ENCODE measurements around the gene SIGLEC12.
"Not testable (repeated sequence)": the region's sequence is repeated elsewhere in the genome, so short reads cannot be mapped to it uniquely, and the experiment has no call there.

SIGLEC12 gene

GRCh38 chr19:51507192-51507591 lies 5.6 kb upstream of the SIGLEC12 start:
- ATAC-seq: no peak
- TF ChIP-seq ZNF565 (CRISPR knock-in tag; conservative IDR thresholded peaks at IDR 0.05; ENCODE audit: low read depth) (no peak), ZNF70 (CRISPR knock-in tag; IDR thresholded peaks at IDR 0.05) (no peak), ARNTL (CRISPR knock-in tag; IDR thresholded peaks at IDR 0.05; ENCODE audit: borderline replicate concordance, low read depth) (no peak), TOX (CRISPR knock-in tag; IDR thresholded peaks at IDR 0.05; ENCODE audit: borderline replicate concordance) (no peak), GLIS3 (CRISPR knock-in tag; IDR thresholded peaks at IDR 0.05) (no peak), ZNF8 (CRISPR knock-in tag; IDR thresholded peaks at IDR 0.05) (no peak), ZFP3 (CRISPR knock-in tag; IDR thresholded peaks at IDR 0.05) (no peak), OSR1 (CRISPR knock-in tag; IDR thresholded peaks at IDR 0.05) (no peak), SNAI2 (CRISPR knock-in tag; IDR thresholded peaks at IDR 0.05) (no peak), ESRRG (CRISPR knock-in tag; IDR thresholded peaks at IDR 0.05) (no peak), ZC3H10 (CRISPR knock-in tag; IDR thresholded peaks at IDR 0.05) (no peak), RARB (CRISPR knock-in tag; IDR thresholded peaks at IDR 0.05) (no peak)

- no peak for TF ChIP-seq SNAI2 (CRISPR knock-in tag; IDR thresholded peaks at IDR 0.05)
- TF ChIP-seq CSDC2 (CRISPR knock-in tag; IDR thresholded peaks at IDR 0.05): no peak
- no peak for TF ChIP-seq BACH2 (CRISPR knock-in tag; IDR thresholded peaks at IDR 0.05; ENCODE audit: borderline replicate concordance)
- TF ChIP-seq PPARA (CRISPR knock-in tag; IDR thresholded peaks at IDR 0.05; ENCODE audit: borderline replicate concordance): no peak
- no peak for TF ChIP-seq ZNF70 (CRISPR knock-in tag; IDR thresholded peaks at IDR 0.05)
- TF ChIP-seq ISL1 (CRISPR knock-in tag; IDR thresholded peaks at IDR 0.05): no peak
- no peak for TF ChIP-seq RARB (CRISPR knock-in tag; IDR thresholded peaks at IDR 0.05)
- no peak for TF ChIP-seq ZNF8 (CRISPR knock-in tag; IDR thresholded peaks at IDR 0.05)
- TF ChIP-seq CREB5 (CRISPR knock-in tag; IDR thresholded peaks at IDR 0.05; ENCODE audit: low read depth): no peak
- no peak for TF ChIP-seq PATZ1 (CRISPR knock-in tag; IDR thresholded peaks at IDR 0.05; ENCODE audit: borderline replicate concordance)
- TF ChIP-seq GLIS3 (CRISPR knock-in tag; IDR thresholded peaks at IDR 0.05): no peak
- no peak for TF ChIP-seq ZFP30 (CRISPR knock-in tag; IDR thresholded peaks at IDR 0.05)
- no peak for TF ChIP-seq ARNTL (CRISPR knock-in tag; IDR thresholded peaks at IDR 0.05; ENCODE audit: borderline replicate concordance, low read depth)
- TF ChIP-seq ZFP3 (CRISPR knock-in tag; IDR thresholded peaks at IDR 0.05): no peak
- no peak for TF ChIP-seq TOX (CRISPR knock-in tag; IDR thresholded peaks at IDR 0.05; ENCODE audit: borderline replicate concordance)
- no peak for TF ChIP-seq ZC3H10 (CRISPR knock-in tag; IDR thresholded peaks at IDR 0.05)
- TF ChIP-seq ZNF565 (CRISPR knock-in tag; conservative IDR thresholded peaks at IDR 0.05; ENCODE audit: low read depth): no peak
- no peak for ATAC-seq
Measured at GRCh38 chr19:51505904-51506303, 4.3 kb upstream of the SIGLEC12 start.

GRCh38 chr19:51503896-51504295 lies 2.3 kb upstream of the SIGLEC12 start:
- no peak for TF ChIP-seq ISL1 (CRISPR knock-in tag; IDR thresholded peaks at IDR 0.05)
- TF ChIP-seq ZFP30 (CRISPR knock-in tag; IDR thresholded peaks at IDR 0.05): no peak
- no peak for TF ChIP-seq OSR1 (CRISPR knock-in tag; IDR thresholded peaks at IDR 0.05)
- no peak for TF ChIP-seq ZNF8 (CRISPR knock-in tag; IDR thresholded peaks at IDR 0.05)
- no peak for TF ChIP-seq CSDC2 (CRISPR knock-in tag; IDR thresholded peaks at IDR 0.05)
- no peak for ATAC-seq

- TF ChIP-seq CSDC2 (CRISPR knock-in tag; IDR thresholded peaks at IDR 0.05) (no peak), TCF4 (CRISPR knock-in tag; IDR thresholded peaks at IDR 0.05; ENCODE audit: borderline replicate concordance) (no peak), ZFP30 (CRISPR knock-in tag; IDR thresholded peaks at IDR 0.05) (no peak), ESRRG (CRISPR knock-in tag; IDR thresholded peaks at IDR 0.05) (no peak), ZNF565 (CRISPR knock-in tag; conservative IDR thresholded peaks at IDR 0.05; ENCODE audit: low read depth) (no peak), ZC3H10 (CRISPR knock-in tag; IDR thresholded peaks at IDR 0.05) (no peak), PPARA (CRISPR knock-in tag; IDR thresholded peaks at IDR 0.05; ENCODE audit: borderline replicate concordance) (no peak), ZFP3 (CRISPR knock-in tag; IDR thresholded peaks at IDR 0.05) (no peak), OSR1 (CRISPR knock-in tag; IDR thresholded peaks at IDR 0.05) (no peak), GLIS3 (CRISPR knock-in tag; IDR thresholded peaks at IDR 0.05) (no peak), CSRNP3 (CRISPR knock-in tag; IDR thresholded peaks at IDR 0.05) (no peak), TOX (CRISPR knock-in tag; IDR thresholded peaks at IDR 0.05; ENCODE audit: borderline replicate concordance) (no peak), BACH2 (CRISPR knock-in tag; IDR thresholded peaks at IDR 0.05; ENCODE audit: borderline replicate concordance) (no peak)
- no peak for ATAC-seq
Measured at GRCh38 chr19:51503286-51503817, 1.8 kb upstream of the SIGLEC12 start.

- not testable (repeated sequence) for ATAC-seq
Measured at GRCh38 chr19:51500931-51501330, 669 bp downstream of the SIGLEC12 start.
